Measurements from ENCODE around the gene BIN1.

GRCh38 chr2:127106991-127107621 is at the start of gene BIN1:
- TF ChIP-seq POLR2AphosphoS5 (IDR thresholded peaks at IDR 0.05; ENCODE audit: low read depth, low read length), result no peak; the same call in 1 of the 2 replicates
- TF ChIP-seq CTCF (IDR thresholded peaks at IDR 0.05), result no peak
- no peak for TF ChIP-seq REST (IDR thresholded peaks at IDR 0.05; ENCODE audit: insufficient read depth in 1 of 2, low read depth in 2 of 2, low read length in 1 of 2)

Data from Panc1 (cell line).